Forelimb muscle (tissue), 1 donor: ENCODE results near the gene TMEM45A. TPM values are rescaled to one million over a fixed set of nuclear protein-coding genes. Genes with fewer than 3 reads are reported as not detected.
A peak's percentile ranks its signal among the peaks of the same experiment; 100 is the strongest.
"Not testable (repeated sequence)": the region's sequence is repeated elsewhere in the genome, so short reads cannot be mapped to it uniquely, and the experiment has no call there.

ENCODE experiments used
- DNase-seq: peaks from one replicate; pipeline ENCODE4 v3.0.0-alpha.2; 2013; ENCODE audit warnings: low read depth
- polyA plus RNA-seq: library from polyadenylated mRNA; unstranded; fragments of 120-200 nt; gene quantifications from one replicate; pipeline ENCODE4 v1.2.1, GENCODE V29; 2013; ENCODE audit not compliant: insufficient read length

The TMEM45A gene
- polyA plus RNA-seq, 1 donor = 14.4 TPM

- DNase-seq = no peak
Measured at GRCh38 chr3:100575704-100576103, 83.3 kb downstream of the TMEM45A start.

- no peak for DNase-seq
Measured at GRCh38 chr3:100577382-100578008, 85.1 kb downstream of the TMEM45A start.

GRCh38 chr3:100578646-100579045 is 86.2 kb downstream of the TMEM45A start:
- DNase-seq = no peak

DNA sequence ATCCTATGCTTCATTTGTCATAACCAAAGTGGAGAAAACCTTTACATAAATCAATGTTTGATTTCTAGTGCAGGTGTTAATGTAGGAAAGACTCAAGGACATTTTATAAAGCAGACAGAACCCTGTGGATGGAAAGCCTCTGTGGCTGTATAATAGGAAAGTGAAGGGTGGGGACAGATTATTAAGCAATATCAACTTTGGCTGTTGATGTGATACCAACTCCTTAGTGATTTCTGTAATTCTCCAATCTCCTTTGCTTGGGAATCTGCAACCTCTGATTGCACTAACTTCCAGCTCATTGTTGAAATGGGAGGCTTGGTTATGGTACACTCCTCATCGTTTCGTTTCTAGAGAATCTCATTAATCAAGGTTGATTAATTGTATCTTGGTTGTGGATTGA is 87.7 kb downstream of the TMEM45A start:
- DNase-seq = no peak

- DNase-seq = no peak
Measured at GRCh38 chr3:100581650-100582049, 89.2 kb downstream of the TMEM45A start.

DNA sequence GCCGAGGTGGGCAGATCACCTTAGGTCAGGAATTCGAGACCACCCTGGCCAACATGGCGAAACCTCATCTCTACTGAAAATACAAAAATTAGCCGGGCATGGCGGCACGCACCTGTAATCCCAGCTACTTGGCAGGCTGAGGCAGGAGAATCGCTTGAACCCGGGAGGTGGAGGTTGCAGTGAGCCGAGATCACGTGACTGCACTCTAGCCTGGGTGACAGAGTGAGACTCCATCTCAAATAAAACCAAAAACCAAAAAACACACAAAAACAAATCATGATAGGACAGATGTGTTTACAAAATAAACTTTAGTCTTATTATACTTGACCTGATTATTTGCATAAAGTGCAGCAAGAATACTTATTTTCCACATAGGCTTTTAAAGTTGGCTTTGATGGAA is 89.7 kb downstream of the TMEM45A start:
- DNase-seq = not testable (repeated sequence)

- DNase-seq = no peak
Measured at GRCh38 chr3:100584101-100584660, 91.8 kb downstream of the TMEM45A start.

- DNase-seq = no peak
Measured at GRCh38 chr3:100586832-100587231, 94.4 kb downstream of the TMEM45A start.

DNA sequence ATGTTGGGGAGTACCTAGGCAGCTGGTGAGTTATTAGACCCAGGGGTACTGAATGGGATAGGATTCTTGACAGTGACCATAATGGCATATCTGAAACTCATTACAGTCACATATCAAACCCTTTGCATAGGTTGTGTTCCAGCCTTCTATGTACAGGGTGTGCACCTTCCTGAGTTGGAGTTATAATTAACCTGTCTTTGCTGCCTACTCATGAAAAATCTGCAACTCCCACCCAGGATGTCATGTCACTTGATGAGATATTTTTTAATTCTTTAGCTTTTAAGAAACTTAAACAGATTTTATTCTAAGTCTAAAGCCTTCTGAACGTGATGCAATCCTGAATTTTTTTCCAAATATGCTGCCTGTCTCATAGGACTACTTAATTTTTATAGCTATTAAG is 95.8 kb downstream of the TMEM45A start:
- no peak for DNase-seq

DNA sequence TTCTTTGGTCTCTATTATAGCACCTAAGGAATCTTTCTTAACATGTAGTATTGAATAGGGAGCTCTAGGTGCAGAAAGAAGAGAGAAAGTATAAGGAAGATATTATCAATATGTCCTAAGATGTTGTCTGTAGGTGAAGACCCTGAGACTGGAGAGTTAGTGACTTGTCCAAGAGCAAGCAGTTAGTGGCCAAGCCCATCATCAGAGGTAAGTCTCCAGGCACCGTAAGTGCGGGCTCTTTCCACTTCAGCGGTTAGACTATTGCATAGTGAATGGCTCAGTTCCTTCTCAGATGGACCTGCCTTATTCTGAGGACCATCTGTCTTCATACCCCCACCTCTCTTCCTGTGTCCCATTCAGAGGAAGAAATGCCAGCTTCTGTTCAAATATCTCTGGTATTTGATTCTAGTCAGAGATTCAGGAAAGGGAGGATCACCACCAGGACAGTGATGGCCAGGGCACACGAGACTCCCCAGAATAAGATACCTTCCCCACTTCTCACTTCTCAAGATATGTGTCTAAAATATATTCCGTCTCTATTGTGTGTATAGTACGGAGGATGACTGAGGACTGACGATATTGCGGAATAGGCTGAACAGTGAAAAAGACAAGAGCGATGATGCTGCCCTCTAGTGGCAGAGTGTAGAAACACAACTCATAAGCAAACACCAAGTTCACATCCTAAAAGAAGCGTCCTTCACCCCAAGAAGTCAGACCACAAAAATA is 97.9 kb downstream of the TMEM45A start:
- peak; percentile 70 for DNase-seq

- DNase-seq = no peak
Measured at GRCh38 chr3:100590840-100591147, 98.4 kb downstream of the TMEM45A start.

DNA sequence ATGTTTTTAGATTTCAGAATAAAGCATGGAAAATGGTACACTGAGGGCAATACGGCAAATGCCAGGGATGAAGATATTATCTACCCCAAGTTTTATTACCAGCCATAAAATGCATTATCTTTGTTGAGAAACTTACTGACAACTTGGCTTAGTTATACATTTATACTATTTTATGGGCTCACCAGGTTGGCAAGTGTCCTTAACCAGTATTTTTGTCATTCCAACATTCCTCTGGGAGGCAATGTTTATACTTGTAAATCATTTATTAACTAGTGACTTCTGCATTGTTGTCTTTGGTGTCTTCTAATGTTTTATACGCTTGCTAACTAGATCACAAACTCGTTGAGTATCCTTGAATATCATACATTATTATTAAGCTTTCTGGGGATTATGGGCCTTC is 99.0 kb downstream of the TMEM45A start:
- no peak for DNase-seq

- DNase-seq = no peak
Measured at GRCh38 chr3:100600181-100601042, 108.0 kb downstream of the TMEM45A start.

DNA sequence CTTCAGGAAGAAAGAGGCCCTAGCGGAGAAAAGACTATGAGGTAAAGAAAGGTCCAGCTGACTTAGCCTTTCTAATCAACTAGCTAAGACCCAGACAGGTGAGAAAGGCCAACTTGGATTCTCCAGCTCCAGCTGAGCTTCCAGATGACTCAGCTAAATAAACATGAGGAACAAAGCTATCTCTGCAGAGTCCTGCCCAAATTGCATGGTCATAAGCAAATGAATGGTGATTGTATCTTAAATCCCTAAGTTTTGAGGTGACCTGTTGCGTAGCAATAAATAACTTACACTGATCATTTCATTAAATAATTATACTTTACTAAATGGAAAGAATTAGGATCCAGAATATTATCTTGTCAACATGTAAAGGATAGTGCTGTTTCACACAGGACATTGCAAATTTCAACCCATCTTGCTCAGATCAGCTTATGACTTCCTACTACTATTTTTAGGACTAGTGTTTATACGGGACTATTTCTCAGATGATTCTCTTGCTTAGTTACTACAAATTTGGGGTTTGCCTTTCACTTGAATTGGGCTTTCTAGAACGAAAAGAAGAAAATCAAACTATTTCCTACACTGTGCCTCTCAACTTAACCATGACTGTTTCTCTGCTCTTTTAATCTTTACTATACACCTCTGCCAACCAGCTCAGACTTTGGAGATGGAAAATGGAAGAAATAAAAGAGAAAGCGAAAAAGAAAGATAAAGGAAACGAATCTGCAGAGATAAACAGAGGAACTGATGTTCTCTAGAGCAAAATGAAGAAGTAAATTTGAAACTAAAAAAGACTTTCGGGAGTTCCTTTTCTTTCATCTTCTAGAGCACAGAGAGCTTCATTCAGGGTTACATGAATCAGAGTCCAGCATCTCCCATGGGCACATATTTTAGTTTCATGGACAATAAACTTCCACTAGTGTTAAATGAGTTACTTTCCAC is 110.4 kb downstream of the TMEM45A start:
- DNase-seq = no peak

GRCh38 chr3:100603469-100603868 is 111.0 kb downstream of the TMEM45A start:
- no peak for DNase-seq

- no peak for DNase-seq
Measured at GRCh38 chr3:100605358-100605757, 112.9 kb downstream of the TMEM45A start.

DNA sequence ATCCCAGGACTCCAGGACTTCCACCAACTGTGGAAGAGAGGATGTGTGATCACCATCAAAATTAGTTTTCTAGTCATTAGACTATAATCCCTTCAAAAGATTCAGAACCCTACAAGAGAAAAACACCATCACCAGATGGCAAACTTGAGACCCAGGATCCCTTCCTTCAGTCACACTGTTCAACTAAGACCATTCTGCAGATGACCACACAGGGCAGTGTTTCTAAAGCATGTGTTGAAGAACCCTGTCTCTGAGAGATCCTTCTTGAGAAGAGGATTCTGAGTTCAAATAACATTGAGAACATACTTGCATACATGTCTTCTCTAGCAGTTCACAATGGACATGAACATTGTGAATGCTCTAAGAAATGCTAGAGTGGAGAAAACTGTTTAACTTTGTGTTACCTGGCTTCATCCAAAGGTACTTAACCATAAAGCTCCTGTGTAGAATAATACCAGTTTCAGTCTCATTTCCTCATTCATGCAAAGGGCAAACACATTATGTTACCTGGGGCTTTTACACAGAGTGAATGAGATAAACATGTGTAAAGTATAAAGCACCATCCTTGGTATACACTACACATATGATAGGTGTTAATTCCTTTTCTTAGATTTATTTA is 114.6 kb downstream of the TMEM45A start:
- no peak for DNase-seq

DNA sequence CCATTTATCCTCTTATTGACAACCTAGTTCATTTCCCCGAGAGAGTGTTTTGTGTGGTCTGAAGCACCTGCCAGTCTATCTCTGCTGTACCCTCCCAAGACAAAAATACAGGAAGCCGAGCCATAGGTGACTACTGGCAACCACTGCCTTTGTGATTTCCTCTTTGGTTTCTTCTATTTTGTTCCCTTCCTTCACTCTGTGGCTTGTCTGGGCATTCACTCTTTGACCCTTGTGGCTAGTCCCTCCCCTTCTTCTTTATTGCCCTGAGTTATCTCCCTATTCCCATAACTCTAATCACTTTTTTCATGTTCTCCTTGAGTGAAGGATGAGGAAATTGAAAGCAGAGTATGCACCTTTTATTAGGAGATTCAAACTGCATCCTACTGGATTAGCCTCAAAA is 116.9 kb downstream of the TMEM45A start, which contains the start of gene ADGRG7:
ADGRG7 (plus strand) TSS at position 297 of the 400 bp plus-strand sequence. CDS start 256 bp downstream, outside the sequence.
- DNase-seq = no peak

DNA sequence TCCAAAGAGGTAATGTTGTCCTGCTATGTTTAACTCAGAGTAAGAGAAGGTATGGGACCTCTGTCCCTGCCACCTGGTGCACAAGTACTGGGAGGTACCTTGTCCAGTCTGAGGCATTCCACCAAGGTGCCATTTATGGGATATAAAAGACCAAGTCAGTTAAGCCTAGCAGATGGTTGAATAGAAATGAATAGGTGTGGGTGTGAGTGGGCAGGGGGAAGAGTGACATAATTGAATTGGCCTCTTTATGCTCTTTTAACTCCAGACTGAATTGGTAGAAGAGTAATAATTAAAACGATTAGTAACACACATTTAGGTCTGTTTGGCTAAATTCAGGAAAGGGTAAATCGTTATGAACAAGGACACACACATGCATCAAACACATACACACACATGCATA is 117.5 kb downstream of the TMEM45A start:
- DNase-seq = no peak

DNA sequence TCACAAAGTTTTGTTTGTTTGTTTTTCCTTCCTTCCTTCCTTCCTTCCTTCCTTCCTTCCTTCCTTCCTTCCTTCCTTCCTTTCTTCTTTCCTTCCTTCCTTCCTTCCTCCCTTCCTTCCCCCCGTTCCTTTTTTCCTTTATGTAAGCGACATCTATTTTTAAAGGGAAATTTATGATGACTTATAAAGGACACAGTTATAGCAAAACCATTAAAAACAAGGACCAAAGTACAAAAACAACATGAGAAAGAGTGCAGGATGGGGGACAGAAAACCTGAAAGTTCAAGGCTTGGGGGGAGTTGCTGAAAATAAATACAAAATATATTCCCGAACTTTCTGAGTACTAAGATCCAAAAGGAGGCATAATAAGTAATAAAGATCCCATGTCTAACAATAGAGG is 118.8 kb downstream of the TMEM45A start:
- no peak for DNase-seq
